Fibroblast of pulmonary artery (primary cell): ENCODE results near the gene CTXND1.

ENCODE experiments used
- DNase-seq: peaks from one replicate; pipeline ENCODE4 v3.0.0-alpha.2; 2010; ENCODE audit warnings: low read depth
- H3K4me3 ChIP-seq: replicated peaks from 2 replicates; pipeline ENCODE4 v1.5.1; 2011; ENCODE audit warnings: low read depth, mild to moderate bottlenecking, control low read depth, low read length, moderate library complexity
- TF ChIP-seq, protein P1 (sequence below): IDR thresholded peaks from 2 replicates; pipeline ENCODE4 v1.5.1; 2011; ENCODE audit warnings: mild to moderate bottlenecking, control low read depth, low read length, inconsistent platforms; ENCODE audit errors: missing control alignments

The CTXND1 gene

GRCh38 chr15:80172401-80172800, 79.6 kb downstream of the CTXND1 start:
- TF ChIP-seq, protein P1, sequence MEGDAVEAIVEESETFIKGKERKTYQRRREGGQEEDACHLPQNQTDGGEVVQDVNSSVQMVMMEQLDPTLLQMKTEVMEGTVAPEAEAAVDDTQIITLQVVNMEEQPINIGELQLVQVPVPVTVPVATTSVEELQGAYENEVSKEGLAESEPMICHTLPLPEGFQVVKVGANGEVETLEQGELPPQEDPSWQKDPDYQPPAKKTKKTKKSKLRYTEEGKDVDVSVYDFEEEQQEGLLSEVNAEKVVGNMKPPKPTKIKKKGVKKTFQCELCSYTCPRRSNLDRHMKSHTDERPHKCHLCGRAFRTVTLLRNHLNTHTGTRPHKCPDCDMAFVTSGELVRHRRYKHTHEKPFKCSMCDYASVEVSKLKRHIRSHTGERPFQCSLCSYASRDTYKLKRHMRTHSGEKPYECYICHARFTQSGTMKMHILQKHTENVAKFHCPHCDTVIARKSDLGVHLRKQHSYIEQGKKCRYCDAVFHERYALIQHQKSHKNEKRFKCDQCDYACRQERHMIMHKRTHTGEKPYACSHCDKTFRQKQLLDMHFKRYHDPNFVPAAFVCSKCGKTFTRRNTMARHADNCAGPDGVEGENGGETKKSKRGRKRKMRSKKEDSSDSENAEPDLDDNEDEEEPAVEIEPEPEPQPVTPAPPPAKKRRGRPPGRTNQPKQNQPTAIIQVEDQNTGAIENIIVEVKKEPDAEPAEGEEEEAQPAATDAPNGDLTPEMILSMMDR: no peak
- H3K4me3 ChIP-seq: no peak overlapping the region
- no peak for DNase-seq

DNA sequence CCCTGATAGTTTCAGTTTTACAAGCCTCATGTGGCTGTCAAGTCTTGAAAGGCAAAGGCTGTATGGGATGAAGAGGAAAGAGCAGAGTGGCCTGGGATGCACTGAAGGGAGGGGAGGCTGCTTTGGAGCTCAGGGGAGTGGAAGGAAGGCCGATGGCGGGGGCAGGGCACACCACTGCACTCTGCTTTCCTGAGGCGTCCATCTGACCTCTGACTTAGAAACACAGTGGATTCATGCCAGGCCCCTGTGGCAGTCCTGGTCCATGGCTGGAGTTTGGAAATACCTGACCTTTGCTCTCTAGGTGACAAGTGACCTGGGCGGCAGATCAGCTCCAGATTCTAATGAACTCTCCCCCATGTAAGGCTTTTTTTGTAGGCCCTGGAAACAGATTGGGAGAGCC, 80.2 kb downstream of the CTXND1 start:
- TF ChIP-seq, protein P1: no peak
- no peak for DNase-seq
- no peak overlapping the region for H3K4me3 ChIP-seq

- H3K4me3 ChIP-seq: no peak overlapping the region
- no peak for DNase-seq
- TF ChIP-seq, protein P1: no peak
Measured at GRCh38 chr15:80170596-80170995, 81.4 kb downstream of the CTXND1 start.

DNA sequence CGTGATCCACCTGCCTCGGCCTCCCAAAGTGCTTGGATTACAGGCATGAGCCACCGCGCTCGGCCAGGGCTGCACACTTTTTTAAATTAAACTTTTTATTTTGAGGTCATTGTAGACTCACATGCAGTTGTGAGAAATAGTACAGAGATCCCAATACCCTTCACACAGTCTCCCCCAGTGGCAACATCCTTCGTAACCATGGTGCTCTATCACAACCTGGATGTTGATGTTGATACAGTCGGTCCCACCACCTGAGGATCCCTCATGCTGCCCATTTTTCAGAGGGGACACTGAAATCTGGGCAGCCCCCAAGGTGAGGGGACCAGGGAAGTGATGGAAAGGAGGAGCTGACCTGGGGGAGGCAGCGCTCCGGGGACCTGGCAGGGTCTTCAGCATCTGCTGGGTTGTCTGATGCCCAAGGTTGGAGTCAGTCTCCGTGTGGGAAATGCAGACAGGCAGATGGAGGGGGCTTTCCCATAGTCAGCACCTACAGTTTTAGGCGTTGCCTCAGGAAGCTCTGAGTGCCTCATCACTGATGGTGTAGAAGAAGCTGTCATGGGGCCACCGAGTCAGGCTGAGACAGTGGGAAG, 82.2 kb downstream of the CTXND1 start:
- TF ChIP-seq, protein P1: no peak
- H3K4me3 ChIP-seq: no peak overlapping the region
- DNase-seq: no peak

DNA sequence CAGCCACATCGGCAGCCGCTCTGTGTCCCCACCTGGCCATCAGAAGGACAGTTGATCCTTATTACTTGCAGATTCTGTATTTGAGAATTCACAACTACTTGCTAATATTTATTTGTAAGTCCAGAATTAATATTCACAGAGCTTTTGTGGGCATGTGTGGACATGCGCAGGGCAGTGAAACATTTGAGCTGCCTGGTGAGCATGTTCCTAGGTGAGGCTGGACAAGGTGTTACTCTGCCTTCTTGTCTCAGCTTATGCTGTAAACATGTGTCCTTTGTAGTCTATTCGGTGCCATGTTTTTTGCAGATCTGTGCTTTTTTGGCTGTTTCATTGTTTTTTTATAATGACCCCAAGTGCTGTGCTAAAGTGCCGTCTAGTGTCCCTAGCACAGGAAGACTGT, 83.6 kb downstream of the CTXND1 start:
- H3K4me3 ChIP-seq: no peak overlapping the region
- TF ChIP-seq, protein P1: no peak
- no peak for DNase-seq

GRCh38 chr15:80167936-80168335, 84.1 kb downstream of the CTXND1 start:
- TF ChIP-seq, protein P1: no peak
- no peak for DNase-seq
- no peak overlapping the region for H3K4me3 ChIP-seq

DNA sequence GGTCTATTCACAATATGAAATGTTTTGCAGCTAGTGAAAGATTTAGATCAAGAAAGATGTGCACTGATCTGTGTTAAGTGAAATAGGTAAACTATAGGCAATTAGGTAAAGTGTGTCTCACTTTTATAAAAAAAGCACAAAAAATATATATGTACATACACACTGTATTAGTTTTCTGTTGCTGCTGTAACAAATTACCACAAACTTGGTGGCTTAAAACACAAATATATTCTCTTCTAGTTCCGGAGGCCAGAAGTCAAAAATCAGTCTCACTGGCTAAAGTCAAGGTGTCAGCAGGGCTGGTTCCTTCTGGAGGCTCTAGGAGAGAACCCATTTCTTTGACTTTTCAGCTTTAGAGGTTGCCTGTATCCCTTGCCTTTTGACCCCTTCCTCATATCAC, 88.1 kb downstream of the CTXND1 start:
- H3K4me3 ChIP-seq: no peak overlapping the region
- TF ChIP-seq, protein P1: no peak
- DNase-seq: no peak
